NB4 (cell line): ENCODE measurements around the gene RYR3.

Experiments used
- DNase-seq: peaks from one replicate; pipeline ENCODE4 v3.0.0; 2010; ENCODE audit warnings: low read depth
- H3K4me3 ChIP-seq: one replicate; pipeline ENCODE4 v1.5.1; 2011; ENCODE audit warnings: mild to moderate bottlenecking, low read depth, low read length, moderate library complexity
- CTCF ChIP-seq: IDR thresholded peaks from one replicate; pipeline ENCODE4 v1.5.1; 2012; ENCODE audit warnings: low read depth, low read length
- MYC ChIP-seq: IDR thresholded peaks from 2 replicates; pipeline ENCODE4 v1.6.1; 2011; ENCODE audit warnings: low read depth, low read length
- POLR2A ChIP-seq: IDR thresholded peaks from 2 replicates; pipeline ENCODE4 v1.6.1; 2011; ENCODE audit warnings: mild to moderate bottlenecking; ENCODE audit not compliant: insufficient read length; ENCODE audit errors: extremely low read depth
- TF ChIP-seq, protein P1 (sequence below): IDR thresholded peaks from 2 replicates; pipeline ENCODE4 v1.6.1; 2011; ENCODE audit warnings: low read depth, low read length

RYR3 gene

DNA sequence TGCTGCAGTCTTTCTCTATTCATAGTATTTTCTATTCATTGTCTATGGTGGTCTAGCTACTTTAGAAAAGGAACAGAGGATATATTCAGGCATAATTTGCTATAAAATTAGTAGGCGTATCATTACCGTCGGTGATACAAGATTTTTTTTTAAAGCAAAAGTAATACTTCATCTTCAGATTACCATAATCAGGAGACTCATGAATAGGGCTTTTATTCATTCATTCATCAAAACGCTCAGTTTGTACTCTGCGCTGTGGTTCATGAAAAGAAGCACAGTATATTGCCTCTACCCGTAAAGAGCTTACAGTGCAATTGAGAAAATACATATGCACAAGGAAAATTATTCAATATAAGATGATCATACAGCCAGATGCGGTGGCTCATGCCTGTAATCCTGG is 520.9 kb downstream of the RYR3 start:
- DNase-seq = no peak
- TF ChIP-seq, protein P1, sequence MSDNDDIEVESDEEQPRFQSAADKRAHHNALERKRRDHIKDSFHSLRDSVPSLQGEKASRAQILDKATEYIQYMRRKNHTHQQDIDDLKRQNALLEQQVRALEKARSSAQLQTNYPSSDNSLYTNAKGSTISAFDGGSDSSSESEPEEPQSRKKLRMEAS = no peak
- no peak overlapping the region for H3K4me3 ChIP-seq

DNA sequence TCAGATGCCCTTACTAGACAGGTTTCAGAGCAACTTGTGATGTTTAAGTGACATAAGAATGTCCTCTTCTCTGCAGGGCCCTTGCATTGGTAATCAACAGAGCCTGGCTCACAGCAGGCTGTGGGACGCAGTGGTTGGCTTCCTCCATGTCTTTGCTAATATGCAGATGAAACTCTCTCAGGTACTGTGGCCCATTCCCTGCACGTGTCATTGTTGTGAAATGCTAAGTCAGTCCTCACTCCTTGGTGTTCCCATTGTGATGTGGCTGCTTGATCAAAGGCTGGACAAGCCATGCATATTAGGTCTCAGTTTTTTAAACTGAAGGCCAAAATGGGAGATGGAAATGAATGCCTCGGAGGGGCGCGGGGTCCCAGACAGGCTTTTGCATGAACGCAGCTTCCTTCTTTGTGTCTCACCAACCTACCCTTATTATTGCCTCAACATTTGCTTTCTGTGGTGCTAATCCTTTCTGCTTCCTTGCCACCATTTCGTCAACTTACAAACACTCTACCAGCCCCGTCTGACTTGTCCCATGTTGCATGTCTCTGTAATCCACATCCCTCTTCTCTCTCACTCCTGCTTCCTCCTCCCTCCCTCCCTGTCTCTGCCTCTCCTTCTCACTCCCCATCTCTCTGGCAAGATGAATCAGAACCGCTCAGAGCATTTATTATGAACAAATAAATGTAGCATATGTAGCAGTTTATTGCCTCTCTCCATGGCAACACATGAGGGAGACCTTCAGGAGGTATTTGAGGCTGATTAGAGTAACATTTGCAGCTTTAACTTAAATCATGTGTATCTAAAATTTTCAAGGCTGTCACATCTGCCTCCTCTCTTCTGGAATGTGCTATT is 524.4 kb downstream of the RYR3 start:
- no peak for TF ChIP-seq POLR2A
- TF ChIP-seq CTCF = no peak
- TF ChIP-seq MYC = no peak
- TF ChIP-seq, protein P1 = no peak
- DNase-seq = no peak
- no peak overlapping the region for H3K4me3 ChIP-seq

DNA sequence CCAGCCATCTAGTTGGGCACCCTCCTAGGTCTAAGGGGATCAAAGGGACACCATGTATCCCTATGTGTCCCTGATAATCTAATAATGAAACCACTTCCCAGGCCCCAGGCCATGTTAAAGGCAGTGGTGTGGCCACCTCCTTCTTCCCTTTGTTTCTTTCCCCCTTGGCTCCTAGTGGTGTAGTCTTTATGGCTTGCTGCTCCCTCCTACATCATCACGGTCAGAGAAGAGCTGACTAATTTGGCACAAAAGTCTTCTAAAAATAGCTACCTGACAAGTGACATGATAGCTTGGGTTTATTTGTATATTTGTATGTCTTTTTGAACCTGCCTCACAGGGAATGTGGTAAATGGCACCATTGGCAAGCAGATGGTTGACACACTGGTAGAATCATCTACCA is 526.5 kb downstream of the RYR3 start:
- TF ChIP-seq CTCF (no peak), MYC (no peak), POLR2A (no peak)
- TF ChIP-seq, protein P1 = no peak
- H3K4me3 ChIP-seq = no peak overlapping the region
- no peak for DNase-seq

DNA sequence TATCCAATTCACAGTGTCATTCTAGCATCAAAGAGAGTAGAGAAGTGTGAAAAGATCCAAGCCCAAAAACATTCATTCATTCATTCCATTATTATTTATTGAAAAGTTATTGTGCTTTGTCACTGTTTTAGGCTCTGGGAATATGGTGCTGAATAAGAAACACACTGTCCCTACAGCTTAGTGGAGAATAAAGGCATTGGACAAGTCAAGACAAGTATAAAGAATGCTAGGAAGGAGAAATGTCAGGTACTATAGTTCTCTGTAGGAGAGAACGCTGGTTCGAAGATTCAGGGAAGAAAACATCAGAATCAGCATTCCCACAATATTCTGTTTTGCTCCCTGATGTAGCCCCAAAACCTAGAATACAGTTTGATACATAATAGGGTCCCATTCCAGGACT is 528.8 kb downstream of the RYR3 start:
- no peak overlapping the region for H3K4me3 ChIP-seq
- no peak for DNase-seq
- TF ChIP-seq MYC = no peak
- TF ChIP-seq, protein P1 = no peak
- no peak for TF ChIP-seq POLR2A
- TF ChIP-seq CTCF = no peak

DNA sequence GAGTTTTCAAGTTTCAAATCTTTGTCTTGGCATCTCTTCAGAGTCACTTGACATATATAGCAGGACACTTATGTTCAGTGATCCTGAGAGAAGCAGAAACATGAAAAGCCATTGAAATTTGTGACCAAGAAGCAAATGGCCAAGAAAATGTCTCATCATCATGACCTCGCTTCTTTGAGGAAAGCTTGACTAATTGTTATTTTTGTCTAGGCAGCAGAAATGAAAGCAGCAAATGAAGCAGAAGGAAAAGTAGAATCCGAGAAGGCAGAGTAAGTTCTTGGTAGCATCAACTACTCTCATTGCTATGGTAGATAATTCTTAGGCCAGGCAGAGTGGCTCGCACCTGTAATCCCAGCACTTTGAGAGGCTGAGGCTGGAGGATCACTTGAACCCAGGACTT is 529.8 kb downstream of the RYR3 start:
- no peak overlapping the region for H3K4me3 ChIP-seq
- TF ChIP-seq MYC (no peak), POLR2A (no peak), CTCF (no peak)
- TF ChIP-seq, protein P1 = no peak
- no peak for DNase-seq

DNA sequence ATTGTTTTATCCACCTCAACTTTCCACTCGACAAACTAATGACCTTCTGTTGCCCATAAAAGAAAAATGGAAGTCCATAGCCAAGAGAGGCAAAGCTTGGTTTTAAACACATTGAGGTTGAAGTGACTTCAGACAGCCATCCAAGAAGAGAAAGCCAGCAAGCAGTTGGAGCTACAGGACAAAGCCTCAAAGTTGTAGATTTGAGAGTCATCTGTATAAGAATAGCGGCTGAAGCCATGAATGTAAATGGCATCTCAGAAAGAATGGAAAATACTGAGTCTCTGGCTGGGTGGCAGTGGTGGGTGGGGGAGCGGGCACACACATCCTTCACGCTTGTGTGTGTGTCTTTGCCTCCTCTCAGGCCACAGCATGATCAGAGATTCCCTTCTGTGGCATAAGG is 533.4 kb downstream of the RYR3 start:
- no peak for DNase-seq
- H3K4me3 ChIP-seq = no peak overlapping the region
- TF ChIP-seq POLR2A (no peak), MYC (no peak), CTCF (no peak)
- TF ChIP-seq, protein P1 = no peak
